Kidney epithelial cell (primary cell): Measurements from ENCODE around the gene SND1. TPM values are rescaled to one million over a fixed set of nuclear protein-coding genes. Genes with fewer than 3 reads are reported as not detected.

ENCODE experiments used
- DNase-seq: peaks from one replicate; pipeline ENCODE4 v3.0.0-alpha.2; 2010; ENCODE audit warnings: low read depth
- H3K27me3 ChIP-seq: 2 replicates; pipeline ENCODE4 v1.6.0; 2011; ENCODE audit warnings: low read length; ENCODE audit not compliant: control insufficient read depth, insufficient read depth
- H3K36me3 ChIP-seq: 2 replicates; pipeline ENCODE4 v1.5.1; 2011; ENCODE audit warnings: low read length; ENCODE audit not compliant: control insufficient read depth, insufficient read depth
- H3K4me3 ChIP-seq: 2 replicates; pipeline ENCODE4 v1.5.1; 2011; ENCODE audit warnings: low read depth, mild to moderate bottlenecking, control low read depth, low read length
- CTCF ChIP-seq: IDR thresholded peaks from 2 replicates; pipeline ENCODE4 v1.5.1; 2011; ENCODE audit warnings: mild to moderate bottlenecking, moderate library complexity, low read length, control low read depth, inconsistent platforms; ENCODE audit not compliant: insufficient read depth, poor library complexity, severe bottlenecking
- total RNA-seq: library from RNA; depleted of rRNA; stranded (reverse); fragments of >200 nt; gene quantifications from 2 replicates; pipeline ENCODE4 v1.2.3, GENCODE V29; 2015

SND1 gene
- total RNA-seq, 1 donor from 2014 or later, result 257 TPM

GRCh38 chr7:127974446-127975035, 322.5 kb downstream of the SND1 start:
- Histone ChIP-seq H3K4me3 (no peak overlapping the region), H3K27me3 (no peaks in the 10 kb centered on the region), H3K36me3 (no peaks in the 10 kb centered on the region)
- no peak for TF ChIP-seq CTCF
- DNase-seq, result no peak

- H3K4me3 ChIP-seq, result no peak overlapping the region
- no peak for TF ChIP-seq CTCF
- no peaks in the 10 kb centered on the region for H3K27me3 ChIP-seq
- H3K36me3 ChIP-seq, result no peaks in the 10 kb centered on the region
- no peak for DNase-seq
These were observed 324.2 kb downstream of the SND1 start for GRCh38 chr7:127976056-127976737.

- no peak for DNase-seq
- H3K36me3 ChIP-seq, result no peaks in the 10 kb centered on the region
These were observed 324.7 kb downstream of the SND1 start for GRCh38 chr7:127976738-127977120.

GRCh38 chr7:127978421-127978820, 326.4 kb downstream of the SND1 start:
- no peak for TF ChIP-seq CTCF
- H3K27me3 ChIP-seq, result no peaks in the 10 kb centered on the region
- H3K36me3 ChIP-seq, result no peaks in the 10 kb centered on the region
- no peak for DNase-seq
- H3K4me3 ChIP-seq, result no peak overlapping the region

More at GRCh38 chr7:127976738-127977120, 324.7 kb downstream of the SND1 start:
- H3K4me3 ChIP-seq, result no peak overlapping the region
- H3K27me3 ChIP-seq, result no peaks in the 10 kb centered on the region
- TF ChIP-seq CTCF, result no peak

GRCh38 chr7:127979113-127979727, 327.2 kb downstream of the SND1 start:
- no peak for DNase-seq
- Histone ChIP-seq H3K4me3 (no peak overlapping the region), H3K27me3 (no peaks in the 10 kb centered on the region), H3K36me3 (no peaks in the 10 kb centered on the region)
- no peak for TF ChIP-seq CTCF

GRCh38 chr7:127979728-127980126, 327.7 kb downstream of the SND1 start:
- Histone ChIP-seq H3K27me3 (no peaks in the 10 kb centered on the region), H3K4me3 (no peak overlapping the region), H3K36me3 (no peaks in the 10 kb centered on the region)
- no peak for TF ChIP-seq CTCF
- DNase-seq, result no peak
